ENCODE measurements around the gene OPRL1.
"Not testable (repeated sequence)": the region's sequence is repeated elsewhere in the genome, so short reads cannot be mapped to it uniquely, and the experiment has no call there.

Gene OPRL1

DNA sequence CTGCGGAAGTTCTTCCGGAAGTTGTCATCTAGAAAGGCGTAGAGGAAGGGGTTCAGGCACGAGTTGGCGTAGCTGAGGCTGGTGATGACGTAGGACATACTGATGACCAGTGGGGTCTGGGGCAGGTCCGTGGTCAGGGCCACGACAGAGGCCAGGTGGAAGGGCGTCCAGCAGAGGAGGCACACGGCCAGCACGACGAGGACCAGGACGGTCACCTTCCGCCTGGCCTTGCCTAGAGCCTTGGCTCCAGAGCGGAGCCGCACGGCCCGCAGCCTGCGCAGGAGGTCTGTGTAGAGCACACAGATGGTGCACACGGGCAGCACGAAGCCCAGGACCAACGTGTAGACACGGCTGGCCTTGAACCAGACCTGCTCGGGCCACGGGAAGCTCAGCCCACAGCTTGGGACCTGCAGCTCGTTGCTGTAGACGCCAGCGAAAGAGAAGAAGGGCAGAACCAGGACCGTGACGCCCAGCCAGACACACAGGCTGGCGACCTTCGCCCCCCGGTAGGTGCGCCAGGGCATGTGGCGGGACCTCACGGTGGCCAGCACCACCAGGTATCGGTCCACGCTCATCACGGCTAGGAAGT, 26.1 kb downstream of the OPRL1 start:
- no peak for DNase-seq

DNA sequence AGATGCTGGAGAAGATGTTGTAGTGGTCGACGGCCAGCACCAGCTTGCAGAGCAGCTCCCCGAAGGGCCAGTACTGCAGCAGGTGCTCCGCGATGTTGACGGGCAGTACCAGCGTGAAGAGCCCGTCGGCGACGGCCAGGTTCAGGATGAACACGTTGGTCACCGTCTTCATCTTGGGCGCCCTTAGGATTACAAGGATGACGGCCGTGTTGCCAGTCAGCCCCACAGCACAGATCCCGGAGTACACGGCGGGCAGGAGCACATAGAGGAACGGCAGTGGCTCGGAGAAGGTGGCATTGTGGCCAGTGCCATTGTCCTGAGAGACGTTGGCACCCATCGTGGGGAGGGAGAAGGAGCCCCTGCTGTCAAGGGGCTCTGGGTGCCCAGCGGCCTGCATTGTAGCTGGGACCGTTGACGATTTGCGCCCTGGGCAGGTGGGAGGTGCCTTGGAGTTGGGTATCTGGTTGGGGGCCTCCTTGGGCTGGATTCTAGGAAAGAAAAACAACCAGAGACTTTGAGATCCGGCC, 26.6 kb downstream of the OPRL1 start:
- DNase-seq, result no peak

DNA sequence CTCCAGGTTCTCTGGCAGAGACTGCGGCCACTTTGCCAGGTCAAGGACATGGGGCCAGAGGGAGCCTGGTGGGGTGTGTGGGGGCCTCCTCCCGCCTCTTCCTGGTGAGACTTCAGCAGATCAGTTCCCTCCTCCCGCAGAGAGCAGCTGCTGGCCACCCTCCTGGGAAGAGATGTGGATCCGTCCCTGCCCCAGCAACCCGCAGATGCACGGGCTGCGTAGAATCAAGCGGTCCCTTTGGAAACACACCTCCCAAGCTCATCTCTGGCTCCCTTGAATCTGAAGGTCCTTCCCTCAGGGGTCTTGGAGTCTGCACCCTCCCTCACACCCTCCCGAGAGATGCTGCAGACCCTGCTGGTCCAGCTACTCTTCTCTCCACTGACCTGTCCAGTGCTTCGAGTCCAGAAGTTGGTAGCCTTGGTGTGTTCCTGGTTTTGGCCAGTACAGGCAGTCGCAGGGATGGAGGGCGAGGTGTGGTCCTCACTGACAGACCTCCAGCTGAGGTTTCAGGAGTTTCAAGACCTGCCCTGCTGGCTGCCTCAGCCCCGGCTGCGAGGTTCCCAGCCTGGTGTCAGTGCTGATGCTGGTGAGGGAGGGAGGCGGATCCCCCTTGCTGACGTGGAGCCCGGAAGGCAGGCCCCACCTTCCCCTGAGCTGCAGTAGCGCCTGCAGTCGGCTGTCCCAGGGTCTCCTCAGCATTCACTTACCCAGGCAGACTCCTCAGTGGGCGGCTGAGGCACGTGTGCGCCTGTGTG, 27.3 kb downstream of the OPRL1 start, which contains the start of gene NPBWR2:
Gene NPBWR2, minus strand, starts transcription at position 585 of the 755 bp plus-strand sequence. CDS start 734 bp downstream, outside the sequence.
- DNase-seq, result no peak

DNA sequence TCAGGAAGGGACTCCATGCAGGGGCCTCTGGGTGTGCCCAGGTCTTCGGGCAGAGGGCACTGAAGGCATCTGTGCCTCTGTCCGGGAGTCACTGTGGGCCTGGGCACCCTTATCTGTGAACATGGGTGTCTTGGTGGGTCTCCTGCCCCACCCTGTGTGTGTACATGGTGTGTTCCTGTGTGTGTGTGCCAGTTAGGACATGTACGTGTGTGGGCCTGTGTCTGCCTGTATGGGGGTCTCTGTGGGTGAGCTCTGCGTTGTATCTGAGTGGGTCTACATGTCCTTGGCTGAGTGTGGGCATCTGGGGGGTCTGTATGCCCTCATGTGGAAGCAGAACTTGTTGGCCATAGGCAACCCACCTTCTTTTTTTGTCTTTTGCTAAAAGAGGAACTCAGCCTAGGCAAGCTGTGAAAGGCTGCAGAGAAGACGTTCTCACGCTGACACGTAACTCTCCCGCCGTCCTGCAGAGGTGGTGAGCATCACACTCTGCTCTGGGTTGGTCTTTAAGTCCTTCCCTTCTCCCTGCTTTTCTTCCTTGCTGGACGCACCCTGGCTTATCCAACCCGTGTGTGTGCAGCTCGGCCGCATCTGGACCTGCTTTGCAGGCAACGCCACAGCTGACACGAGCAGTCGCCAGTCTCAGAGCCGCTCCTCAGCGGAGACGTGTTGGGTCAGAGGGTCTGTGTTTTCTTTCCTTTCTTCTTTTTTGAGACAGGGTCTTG, 28.0 kb downstream of the OPRL1 start:
- DNase-seq, result no peak

DNA sequence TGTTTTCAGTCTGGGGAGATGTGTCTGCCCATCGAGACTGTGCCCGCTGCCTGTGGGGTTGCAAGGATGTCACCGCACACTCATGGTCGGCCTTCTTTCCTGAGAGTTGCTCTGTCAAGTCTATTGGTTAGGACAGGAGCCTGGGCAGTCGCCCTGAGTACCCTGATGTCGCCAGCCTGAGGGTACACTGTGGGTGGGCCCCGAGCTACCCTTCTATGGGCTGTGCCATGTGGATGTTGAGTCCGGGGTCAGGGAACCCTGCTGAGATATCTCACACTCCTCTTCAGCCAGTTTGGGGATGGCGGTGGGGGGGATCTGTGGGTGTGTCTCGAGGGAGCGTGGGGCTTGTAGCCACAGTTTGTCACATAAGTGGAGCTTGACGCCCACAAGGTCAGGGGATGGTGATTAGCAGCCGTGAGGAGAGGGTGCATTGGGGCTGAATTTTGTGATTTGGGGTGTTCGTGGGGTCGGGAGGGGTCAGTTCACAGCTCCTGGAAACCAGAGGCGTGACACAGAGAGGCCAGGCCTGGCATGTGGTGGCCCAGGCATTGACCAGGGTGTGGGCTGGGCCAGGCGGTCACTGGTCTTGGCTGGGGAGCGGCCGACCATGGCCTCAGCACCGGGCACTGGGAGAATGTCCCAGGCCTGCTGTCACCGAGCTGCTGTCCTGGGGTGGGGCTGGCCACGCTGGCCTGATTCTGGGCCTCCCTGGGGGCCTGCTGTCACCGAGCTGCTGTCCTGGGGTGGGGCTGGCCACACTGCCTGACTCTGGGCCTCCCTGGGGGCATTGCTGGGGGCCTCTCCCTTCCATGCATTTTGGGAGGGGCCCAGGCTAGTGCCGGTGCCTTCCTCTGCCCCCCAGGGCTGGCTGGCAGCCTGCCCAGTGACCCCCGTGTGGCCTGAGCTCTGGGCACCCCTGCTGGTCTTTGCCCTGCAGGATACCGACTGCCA, 29.1 kb downstream of the OPRL1 start:
- DNase-seq, result no peak

DNA sequence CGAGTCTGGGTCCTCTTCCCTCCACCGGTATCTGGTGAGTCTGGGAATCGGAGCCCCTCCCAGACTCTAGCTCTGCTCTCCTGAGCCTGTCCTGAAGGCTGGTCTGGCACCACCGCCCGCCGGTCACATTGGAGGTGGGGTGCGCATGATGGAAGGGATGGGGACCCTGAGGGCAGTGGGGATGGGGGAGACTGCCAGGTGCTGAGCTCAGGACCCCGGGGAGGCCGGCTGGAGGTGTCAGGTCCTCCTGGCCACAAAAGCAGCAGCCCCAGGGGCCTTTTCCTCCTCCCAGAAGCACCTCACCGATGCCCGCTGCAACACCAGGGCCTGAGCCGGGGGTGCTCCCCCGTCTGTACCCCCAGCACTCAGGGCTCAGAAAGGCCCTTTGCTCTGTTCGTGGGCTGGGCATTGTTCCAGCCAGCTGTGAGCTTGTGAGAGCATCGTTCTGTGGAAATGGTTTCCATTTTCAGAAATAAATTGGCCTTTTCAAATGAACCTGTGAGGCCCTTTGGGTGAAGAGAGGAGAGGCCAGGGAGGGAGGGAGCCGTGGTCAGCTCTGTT, 30.0 kb downstream of the OPRL1 start:
- no peak for DNase-seq

DNA sequence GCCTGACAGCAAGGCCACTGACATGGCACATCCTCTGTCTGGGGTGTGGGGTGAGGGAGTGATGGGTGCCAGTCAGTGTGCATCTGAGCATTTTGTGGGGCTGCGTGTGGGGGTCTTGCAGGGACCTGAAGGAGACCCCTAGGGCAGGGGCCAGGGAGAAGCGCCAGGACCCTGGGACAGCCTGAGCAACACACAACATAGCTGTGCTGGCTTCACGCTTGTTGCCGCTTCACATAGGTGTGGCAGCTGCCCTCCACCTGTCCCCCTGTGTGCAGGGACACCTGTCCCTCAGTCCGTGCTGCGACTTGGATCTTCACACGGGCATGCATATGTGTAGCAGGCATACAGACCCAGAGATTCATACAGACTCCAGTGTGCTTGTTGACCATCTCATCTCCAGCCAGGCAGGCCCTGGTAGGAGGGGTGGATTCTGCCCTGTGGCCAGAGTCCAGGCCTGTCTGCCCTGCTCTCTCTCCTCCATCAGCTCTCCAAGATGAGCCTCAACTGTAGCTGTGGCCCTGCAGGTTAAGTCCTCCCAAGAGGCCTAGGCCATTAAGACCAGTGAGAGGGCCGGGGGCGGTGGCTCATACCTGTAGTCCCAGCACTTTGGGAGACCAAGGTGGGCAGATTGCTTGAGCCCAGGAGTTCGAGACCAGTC, 30.7 kb downstream of the OPRL1 start:
- DNase-seq, result no peak

DNA sequence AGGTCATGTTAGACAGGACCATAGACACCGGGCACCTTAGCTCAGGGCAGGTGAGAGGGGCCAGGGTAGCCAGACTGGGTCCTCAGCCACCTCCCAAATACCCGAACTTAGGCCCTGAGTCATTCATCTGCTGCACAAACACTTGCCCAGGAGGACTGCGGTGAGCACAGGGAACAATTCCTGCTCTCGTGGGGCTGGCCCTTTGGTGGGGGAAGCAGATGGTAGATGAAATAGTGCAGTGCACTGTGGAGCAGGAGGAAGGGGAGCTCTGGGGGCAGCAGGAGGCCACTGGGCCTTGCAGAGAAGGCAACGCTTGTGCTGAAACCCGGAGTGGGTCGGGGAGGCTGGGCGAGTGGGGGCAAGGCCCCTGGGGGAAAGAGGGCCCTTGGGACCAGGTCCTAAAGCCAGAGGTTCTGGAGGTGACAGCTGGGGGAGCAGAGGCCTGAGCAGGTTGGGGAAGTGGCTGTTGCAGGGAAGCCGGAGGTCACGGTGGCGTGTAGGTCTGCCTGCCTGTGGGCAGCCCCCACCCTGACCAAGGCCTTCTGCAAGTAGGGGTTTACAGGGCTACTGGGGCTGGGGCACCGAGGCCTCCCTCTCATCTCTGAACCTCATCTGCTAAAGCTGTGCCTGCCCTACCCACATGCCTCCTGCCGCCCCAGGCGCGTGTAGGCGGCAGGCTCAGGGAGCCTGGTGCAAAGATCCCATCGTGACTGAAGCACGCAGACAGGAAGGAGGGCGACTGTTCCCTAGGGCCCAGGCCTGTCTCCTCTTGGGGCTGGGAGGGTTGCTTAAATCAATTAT, 32.2 kb downstream of the OPRL1 start:
- no peak for DNase-seq

DNA sequence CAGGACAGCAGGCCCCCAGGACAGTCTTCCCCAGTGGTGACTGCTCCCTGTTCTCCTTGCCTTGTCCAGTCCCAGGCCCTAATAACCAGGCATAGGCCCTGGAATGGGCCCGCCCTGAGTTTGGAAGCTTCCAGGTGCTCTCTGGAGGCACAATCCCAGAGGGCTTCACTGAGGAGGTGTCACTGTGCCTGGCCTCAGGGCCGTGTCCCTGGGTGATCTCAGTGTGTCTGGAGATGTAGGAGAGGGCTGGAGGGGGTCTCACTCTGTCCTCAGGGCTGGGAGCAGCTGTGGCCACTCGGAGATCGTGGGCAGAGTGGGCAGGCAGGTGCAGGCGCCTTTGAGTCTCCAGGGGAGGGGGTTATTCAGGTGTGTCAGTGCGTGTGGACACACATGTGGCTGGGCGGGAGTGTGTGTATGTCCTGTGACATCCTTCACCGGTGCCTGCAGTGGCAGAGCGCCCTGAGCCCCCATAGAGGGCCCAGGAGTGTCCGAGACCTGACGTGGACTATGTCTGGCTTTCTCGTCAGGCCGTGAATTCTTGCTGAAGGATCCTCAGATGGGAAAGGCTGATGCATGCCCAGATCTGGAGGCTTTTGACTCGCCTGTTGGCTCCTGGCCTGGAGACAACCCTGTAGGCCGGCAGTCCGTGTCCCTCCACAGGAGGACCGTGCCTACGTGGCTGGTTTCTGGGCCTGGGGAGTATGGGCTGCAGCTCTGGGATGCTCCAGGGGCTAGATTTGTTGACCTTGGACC, 33.0 kb downstream of the OPRL1 start:
- DNase-seq, result no peak

DNA sequence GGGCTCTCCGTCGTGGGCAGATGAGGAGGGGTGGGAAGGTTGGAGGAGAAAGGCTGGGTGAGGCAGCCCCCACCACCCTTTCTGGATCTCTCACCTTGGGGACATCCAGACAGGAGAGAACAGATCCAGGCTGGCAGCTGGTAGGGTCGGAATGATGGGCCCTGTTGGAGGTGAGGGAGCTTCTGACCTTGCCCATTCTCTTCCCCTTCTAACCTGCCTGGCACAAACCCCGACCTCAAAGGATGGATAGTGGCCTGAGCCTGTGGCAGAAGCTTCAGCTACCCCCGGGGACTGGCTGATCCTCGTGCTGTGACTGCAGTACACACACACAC, 33.5 kb downstream of the OPRL1 start:
- no peak for DNase-seq

DNA sequence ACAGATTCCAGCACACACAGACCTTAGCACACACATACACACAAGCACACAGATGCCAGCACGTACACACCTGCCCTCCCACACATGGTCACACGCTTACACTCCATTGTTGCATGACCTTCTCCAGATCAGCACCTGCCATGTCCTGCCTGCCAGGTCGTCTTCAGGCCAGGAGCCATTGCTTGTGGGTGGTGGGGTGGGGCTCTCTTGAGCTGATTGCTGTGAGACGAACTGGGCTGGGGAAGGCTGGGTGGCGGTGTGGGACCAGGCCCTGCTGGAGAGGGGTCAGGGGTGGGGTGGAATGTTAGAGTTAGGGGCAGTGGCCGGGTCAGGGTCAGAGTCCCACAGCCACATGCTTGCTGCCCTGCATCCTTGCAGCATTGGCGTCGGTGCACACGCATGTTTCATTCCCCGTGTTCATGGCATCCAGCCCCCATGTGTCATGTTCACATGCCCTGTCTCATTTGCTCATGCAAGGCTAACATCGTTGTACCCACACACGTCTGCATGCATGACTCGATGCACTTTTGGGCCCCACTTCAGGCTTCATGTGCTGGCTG, 34.0 kb downstream of the OPRL1 start:
- no peak for DNase-seq

DNA sequence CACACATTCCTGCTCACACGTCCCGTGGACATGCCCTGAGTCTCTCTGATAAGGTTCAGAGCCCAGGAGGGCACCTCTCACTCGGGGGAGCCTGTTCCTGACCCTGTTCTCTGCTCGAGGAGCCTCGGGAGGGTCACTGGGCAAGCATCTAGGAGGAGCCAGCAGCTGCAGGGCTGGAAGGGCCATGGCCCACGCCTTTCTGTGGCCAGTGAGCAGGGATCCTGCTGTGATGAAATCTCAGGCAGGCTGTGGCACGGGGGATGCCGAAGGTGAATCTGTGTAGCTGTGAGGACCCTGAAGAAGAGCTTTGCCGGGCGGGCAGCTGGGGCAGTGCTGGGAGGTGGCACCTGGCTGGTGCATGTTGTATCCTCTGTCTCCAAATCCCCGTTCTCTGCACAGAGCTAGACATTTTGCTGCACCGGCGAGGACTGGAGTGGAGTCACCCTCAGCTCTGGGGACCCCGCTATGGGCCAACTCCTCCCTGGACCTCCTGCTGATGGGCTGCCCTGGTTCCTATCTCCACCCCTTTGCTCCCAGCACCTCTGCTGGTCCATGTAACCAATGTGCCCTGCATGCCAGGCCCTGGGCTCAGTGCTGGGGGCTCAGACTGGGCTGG, 34.6 kb downstream of the OPRL1 start:
- no peak for DNase-seq

DNA sequence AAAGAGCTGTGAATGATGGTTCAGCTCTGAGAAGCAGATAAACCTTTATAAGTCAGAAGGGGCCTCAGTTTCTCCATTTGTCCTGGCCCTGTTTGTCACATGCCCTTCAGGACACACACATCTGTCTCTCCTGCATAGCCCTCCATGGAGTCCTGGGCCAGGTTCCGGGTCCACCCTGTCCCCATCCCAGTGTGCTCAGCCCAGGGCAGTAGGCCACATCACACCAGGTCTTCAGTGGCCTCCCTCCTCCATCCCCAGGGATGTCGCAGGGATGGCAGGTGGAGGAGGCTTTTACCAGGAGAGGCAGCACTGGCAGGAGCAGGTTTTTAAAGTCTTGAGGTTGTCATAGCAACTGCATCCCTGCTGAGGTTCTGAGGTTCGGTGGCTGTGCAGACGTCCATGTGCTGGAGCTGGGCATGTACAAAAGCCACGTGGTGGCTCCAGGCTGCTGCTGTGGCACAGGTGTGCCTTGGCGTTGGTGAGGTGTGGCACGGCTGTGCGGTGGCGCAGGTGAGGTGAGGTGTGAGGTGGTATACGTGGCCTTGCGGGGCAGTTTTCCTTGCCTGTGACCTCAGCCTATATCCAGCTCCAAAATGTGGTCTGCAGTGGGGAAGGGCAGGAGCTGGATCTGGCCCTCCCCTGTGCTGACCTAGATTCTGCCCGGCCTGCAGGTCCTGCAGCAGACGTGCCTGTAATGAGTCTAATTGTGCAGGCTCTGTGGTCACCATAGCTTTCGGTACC, 35.5 kb downstream of the OPRL1 start:
- no peak for DNase-seq

DNA sequence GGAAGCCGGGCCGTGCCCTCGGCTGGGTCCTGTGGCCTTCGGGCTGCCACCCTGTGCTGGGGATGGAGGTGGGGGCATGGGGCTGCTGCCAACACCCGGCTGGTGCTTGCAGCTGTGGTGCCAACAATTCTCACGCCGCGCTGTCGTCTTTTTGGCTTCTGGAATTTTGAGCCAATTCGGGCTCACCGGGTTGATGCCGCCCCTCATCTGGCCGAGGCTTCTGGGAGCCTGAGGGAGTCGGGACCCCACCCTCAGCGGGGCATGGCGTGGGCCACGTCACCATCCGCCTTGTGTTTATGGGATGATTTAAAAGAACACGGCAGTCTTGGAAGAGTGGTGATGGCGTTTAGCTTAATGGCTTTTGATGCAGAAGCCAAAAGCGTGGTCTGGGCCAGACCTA, 36.1 kb downstream of the OPRL1 start:
- no peak for DNase-seq

DNA sequence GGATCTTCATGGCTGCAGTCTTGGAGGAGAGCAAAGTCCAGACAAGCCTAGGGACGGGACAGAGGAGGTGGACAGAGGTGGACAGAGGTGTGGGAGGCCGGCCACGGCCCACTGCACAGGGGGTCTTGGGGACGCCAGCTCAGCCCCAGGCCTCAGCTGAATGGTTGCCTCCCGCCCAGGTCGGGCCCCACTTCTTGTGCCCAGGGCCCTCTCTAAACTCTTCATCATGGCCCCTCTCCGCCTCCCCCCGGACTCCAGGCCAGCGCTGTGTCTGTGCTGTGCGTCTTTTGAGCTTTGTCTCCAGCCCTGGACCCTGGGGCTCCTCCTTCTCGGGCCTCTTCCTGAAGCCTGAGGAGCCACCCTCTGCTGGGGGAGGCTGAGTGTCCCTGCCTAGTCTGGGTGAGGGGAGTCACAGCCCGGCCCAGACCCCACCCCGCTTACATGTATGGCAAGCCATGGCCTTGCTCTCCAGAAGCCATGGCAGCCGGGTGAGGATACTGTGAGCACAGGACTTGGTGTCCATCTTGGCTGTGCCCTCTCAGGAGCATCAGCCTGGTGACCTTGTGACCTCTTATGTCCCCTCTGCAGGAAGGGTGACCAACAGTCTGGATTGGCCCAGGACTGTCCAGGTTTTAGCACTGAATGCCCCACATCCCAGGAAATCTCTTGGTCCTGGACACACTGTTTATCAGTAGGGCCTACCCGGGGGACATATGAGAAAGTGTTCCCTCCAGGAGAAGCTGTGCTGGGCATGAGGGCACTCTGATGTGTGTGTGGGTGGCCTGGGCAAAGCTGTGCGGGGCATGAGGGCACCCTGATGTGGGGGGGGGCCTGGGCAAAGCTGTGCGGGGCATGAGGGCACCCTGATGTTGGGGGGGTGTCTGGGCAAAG, 36.9 kb downstream of the OPRL1 start:
- DNase-seq, result no peak

DNA sequence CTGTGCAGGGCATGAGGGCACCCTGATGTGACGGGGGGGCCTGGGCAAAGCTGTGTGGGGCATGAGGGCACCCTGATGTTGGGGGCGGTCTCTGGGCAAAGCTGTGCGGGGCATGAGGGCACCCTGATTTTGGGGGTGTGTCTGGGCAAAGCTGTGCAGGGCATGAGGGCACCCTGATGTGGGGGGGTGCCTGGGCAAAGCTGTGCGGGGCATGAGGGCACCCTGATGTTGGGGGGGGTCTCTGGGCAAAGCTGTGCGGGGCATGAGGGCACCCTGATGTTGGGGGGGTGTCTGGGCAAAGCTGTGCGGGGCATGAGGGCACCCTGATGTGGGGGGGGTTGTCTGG, 37.5 kb downstream of the OPRL1 start:
- not testable (repeated sequence) for DNase-seq

DNA sequence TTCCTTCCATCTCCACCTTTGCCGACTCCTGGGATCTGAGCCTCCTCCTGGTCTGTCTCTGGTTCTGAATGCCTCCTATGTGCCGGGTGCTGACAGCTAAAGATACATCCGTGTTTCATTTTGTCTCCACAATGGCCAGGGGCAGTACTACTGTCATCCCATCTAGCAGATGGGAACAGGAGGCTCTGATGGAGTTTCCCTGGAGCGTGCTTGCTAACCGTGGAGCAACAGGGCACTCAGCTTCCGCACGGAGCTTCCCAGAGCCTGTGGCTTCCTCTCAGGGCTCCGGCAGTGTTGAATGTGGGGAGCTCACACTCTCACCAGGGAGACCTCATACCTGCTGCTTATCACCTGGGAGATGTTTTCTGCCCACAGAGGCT, 39.4 kb downstream of the OPRL1 start:
- no peak for DNase-seq
